H1 (cell line): Measurements from ENCODE around the gene SLC2A2. TPM values are rescaled to one million over a fixed set of nuclear protein-coding genes. Genes with fewer than 3 reads are reported as not detected.

Source experiments
- CTCF ChIA-PET: fragments of 300-600 bp; sonication (Branson Sonifier 250); formaldehyde crosslinking; loops from one replicate; lab custom pipeline; 2021; ENCODE audit not compliant: partially characterized antibody; lab: Charles Lee
- POLR2A ChIA-PET: fragments of 300-600 bp; sonication (Branson Sonifier 250); formaldehyde crosslinking; loops from one replicate; lab custom pipeline; 2021; ENCODE audit warnings: inconsistent platforms; ENCODE audit not compliant: partially characterized antibody; lab: Charles Lee
- DNase-seq, 2 experiments: peaks; one replicate each; pipeline versions ENCODE4 v3.0.0 to v3.0.0-alpha.2; 2010 to 2022; ENCODE audit warnings: low spot score in 2 of 2, low read depth in 1 of 2, mixed read lengths in 1 of 2
- FAIRE-seq: peaks from 2 replicates; lab custom pipeline; 2011; peaks lifted over from hg19 to GRCh38; lab: Jason Lieb, UNC
- H2AFZ ChIP-seq: 2 replicates; pipeline ENCODE4 v1.8.1; 2012; ENCODE audit warnings: low read length, inconsistent platforms
- H2AK5ac ChIP-seq: 2 replicates; pipeline ENCODE4 v1.6.1; 2013; ENCODE audit warnings: low read depth, low read length
- H2BK120ac ChIP-seq: replicated peaks from 2 replicates; pipeline ENCODE3; 2013; ENCODE audit warnings: low read depth, low read length, inconsistent platforms
- H2BK12ac ChIP-seq: 2 replicates; pipeline ENCODE4 v1.6.1; 2013; ENCODE audit warnings: low read depth, low read length
- H2BK15ac ChIP-seq: 2 replicates; pipeline ENCODE4 v1.6.1; 2013; ENCODE audit warnings: low read length
- H2BK20ac ChIP-seq: 2 replicates; pipeline ENCODE4 v1.6.1; 2013; ENCODE audit warnings: low read length
- H2BK5ac ChIP-seq: 2 replicates; pipeline ENCODE4 v1.6.1; 2013; ENCODE audit warnings: low read depth, low read length
- H3K14ac ChIP-seq: 2 replicates; pipeline ENCODE4 v1.6.1; 2013; ENCODE audit warnings: inconsistent platforms; ENCODE audit not compliant: insufficient read length
- H3K18ac ChIP-seq: 2 replicates; pipeline ENCODE4 v1.6.1; 2013; ENCODE audit warnings: low read length; ENCODE audit errors: extremely low read depth
- H3K23ac ChIP-seq: 2 replicates; pipeline ENCODE4 v1.6.1; 2013; ENCODE audit warnings: inconsistent platforms; ENCODE audit not compliant: insufficient read length
- H3K23me2 ChIP-seq: 2 replicates; pipeline ENCODE4 v1.6.1; 2013; ENCODE audit warnings: low read depth, low read length
- H3K27ac ChIP-seq: 2 replicates; pipeline ENCODE4 v1.6.1; 2011; ENCODE audit warnings: low read depth, low read length, inconsistent platforms
- H3K27me3 ChIP-seq, 4 experiments: replicated peaks in 1 of 4; 1 replicate in 1 of 4; 2 replicates in 3 of 4; pipeline versions ENCODE4 v1.6.1 to v1.8.1; 2011 to 2013; ENCODE audit warnings: low read length in 3 of 4, mild to moderate bottlenecking in 3 of 4, inconsistent platforms in 2 of 4, mixed read lengths in 2 of 4, moderate library complexity in 1 of 4; ENCODE audit not compliant: control insufficient read depth in 3 of 4, insufficient read depth in 3 of 4; ENCODE audit errors: extremely low read depth in 1 of 4
- H3K36me3 ChIP-seq, 4 experiments: 2 replicates each; pipeline versions ENCODE4 v1.6.1 to v1.8.1; 2011 to 2013; ENCODE audit warnings: mild to moderate bottlenecking in 4 of 4, low read length in 3 of 4, moderate library complexity in 2 of 4, control low read depth in 1 of 4, inconsistent platforms in 1 of 4; ENCODE audit not compliant: insufficient read depth in 4 of 4, control insufficient read depth in 2 of 4
- H3K4ac ChIP-seq: replicated peaks from 2 replicates; pipeline ENCODE3; 2013; ENCODE audit warnings: low read length, low read depth, mixed read lengths, inconsistent platforms; ENCODE audit not compliant: insufficient read length
- H3K4me1 ChIP-seq, 4 experiments: replicated peaks in 1 of 4; 1 replicate in 1 of 4; 2 replicates in 3 of 4; pipeline versions ENCODE4 v1.6.1 to v1.8.1; 2011 to 2013; ENCODE audit warnings: low read length in 3 of 4, inconsistent platforms in 2 of 4, mixed read lengths in 1 of 4; ENCODE audit not compliant: insufficient read depth in 4 of 4, control insufficient read depth in 3 of 4
- H3K4me2 ChIP-seq, 2 experiments: 2 replicates each; pipeline versions ENCODE4 v1.6.1 to v1.8.1; 2011 to 2013; ENCODE audit warnings: low read depth in 2 of 2, low read length in 2 of 2, control low read depth in 1 of 2, inconsistent platforms in 1 of 2, mild to moderate bottlenecking in 1 of 2; ENCODE audit not compliant: insufficient read depth in 1 of 2
- H3K4me3 ChIP-seq, 4 experiments: fragments of 200-600, 300-600 bp in 1 of 4; sonication (generic), shearing (Covaris generic), sonication (Bioruptor Twin) in 1 of 4; 2 replicates each; pipeline versions ENCODE4 v1.5.1 to v1.8.1; 2011 to 2016; ENCODE audit warnings: low read length in 4 of 4, low read depth in 3 of 4, control low read depth in 2 of 4, inconsistent platforms in 2 of 4, mild to moderate bottlenecking in 2 of 4, mixed read lengths in 1 of 4, moderate library complexity in 1 of 4; ENCODE audit not compliant: insufficient read depth in 2 of 4; ENCODE audit errors: extremely low read depth in 1 of 4
- H3K56ac ChIP-seq: replicated peaks from 2 replicates; pipeline ENCODE3; 2013; ENCODE audit warnings: low read depth, mild to moderate bottlenecking, mixed read lengths, low read length, inconsistent platforms; ENCODE audit not compliant: insufficient read length
- H3K79me1 ChIP-seq: 2 replicates; pipeline ENCODE4 v1.6.1; 2013; ENCODE audit warnings: low read depth, low read length, control low read depth
- H3K79me2 ChIP-seq, 2 experiments: 2 replicates each; pipeline versions ENCODE4 v1.6.1 to v1.8.1; 2012 to 2013; ENCODE audit warnings: low read length in 2 of 2, mild to moderate bottlenecking in 2 of 2, inconsistent platforms in 1 of 2; ENCODE audit not compliant: insufficient read depth in 2 of 2, control insufficient read depth in 1 of 2
- H3K9ac ChIP-seq, 4 experiments: replicated peaks in 1 of 4; 1 replicate in 1 of 4; 2 replicates in 3 of 4; pipeline versions ENCODE4 v1.6.1 to v1.8.1; 2011 to 2013; ENCODE audit warnings: low read depth in 3 of 4, low read length in 3 of 4, control low read depth in 2 of 4, mild to moderate bottlenecking in 2 of 4, moderate library complexity in 2 of 4, inconsistent platforms in 1 of 4; ENCODE audit errors: extremely low read depth in 1 of 4
- H3K9me3 ChIP-seq, 2 experiments: 2 replicates each; pipeline versions ENCODE4 v1.6.1 to v1.8.1; 2012 to 2013; ENCODE audit warnings: mild to moderate bottlenecking in 2 of 2, moderate library complexity in 2 of 2, control low read depth in 1 of 2, inconsistent platforms in 1 of 2, low read depth in 1 of 2, low read length in 1 of 2, mixed read lengths in 1 of 2; ENCODE audit not compliant: insufficient read depth in 2 of 2
- H4K20me1 ChIP-seq, 2 experiments: replicated peaks in 1 of 2; 2 replicates each; pipeline versions ENCODE3 to v1.8.1; 2011 to 2013; ENCODE audit warnings: inconsistent platforms in 2 of 2, low read length in 2 of 2, mild to moderate bottlenecking in 1 of 2; ENCODE audit not compliant: insufficient read depth in 2 of 2, control insufficient read depth in 1 of 2
- H4K5ac ChIP-seq: 2 replicates; pipeline ENCODE4 v1.6.1; 2013; ENCODE audit warnings: low read length, low read depth, mixed read lengths, inconsistent platforms; ENCODE audit not compliant: insufficient read length
- H4K8ac ChIP-seq: 2 replicates; pipeline ENCODE4 v1.8.0; 2013; ENCODE audit warnings: mild to moderate bottlenecking, moderate library complexity, low read length, inconsistent platforms; ENCODE audit not compliant: insufficient read depth; ENCODE audit errors: extremely low read depth
- H4K91ac ChIP-seq: replicated peaks from 2 replicates; pipeline ENCODE3; 2013; ENCODE audit warnings: low read length, mixed read lengths, inconsistent platforms; ENCODE audit not compliant: insufficient read length
- SIX5 ChIP-seq: IDR thresholded peaks from 2 replicates; pipeline ENCODE4 v1.6.1; 2011; ENCODE audit warnings: mild to moderate bottlenecking, low read depth, low read length
- WGBS, 2 experiments: shearing (Covaris generic) in 1 of 2; methylation state at CpG; one replicate each; pipeline versions ENCODE4 v1.1.6 to v1.1.7; 2013 to 2015; ENCODE audit warnings: low lambda C conversion rate in 2 of 2, mixed read lengths in 2 of 2, inconsistent platforms in 1 of 2, low coverage in 1 of 2, missing lambda C conversion rate in 1 of 2; ENCODE audit not compliant: insufficient replicate concordance in 2 of 2, insufficient coverage in 1 of 2, insufficient read length in 1 of 2; ENCODE audit errors: extremely low coverage in 1 of 2, missing lambda C conversion rate in 1 of 2; 5-methylcytosine and 5-hydroxymethylcytosine counted together
- polyA plus RNA-seq, 7 experiments: library from polyadenylated mRNA; depleted of rRNA in 3 of 7; stranded (reverse) in 5 of 7; unstranded in 2 of 7; fragments of >200 nt in 5 of 7; fragments of 200-250 nt in 2 of 7; gene quantifications; 1 replicate in 5 of 7; 2 replicates in 1 of 7; 4 replicates in 1 of 7; pipeline versions ENCODE4 v1.2.1 to v1.2.3, GENCODE V29; 2011 to 2013; ENCODE audit warnings: missing spikeins in 2 of 7, mixed read lengths in 2 of 7
- total RNA-seq: library from RNA; stranded (reverse); fragmentation: NEBNext Ultra II Directional; extraction: Animal tissue kit (Norgen Biotek cat#: 25700); gene quantifications from 2 replicates; pipeline ENCODE4 v1.2.1, GENCODE V29; 2021
- TF ChIP-seq, protein P1 (sequence below), 3 experiments: IDR thresholded peaks; 1 replicate in 2 of 3; 2 replicates in 1 of 3; pipeline versions ENCODE4 v1.5.1 to v1.6.1; 2011; ENCODE audit warnings: low read length in 3 of 3, mild to moderate bottlenecking in 3 of 3, inconsistent platforms in 2 of 3, low read depth in 1 of 3, moderate library complexity in 1 of 3; ENCODE audit not compliant: insufficient read depth in 1 of 3; ENCODE audit errors: control extremely low read depth in 1 of 3

The SLC2A2 gene
- total and polyA plus RNA-seq, 2 of the 8 experiments (the other 6 are each of a cell fraction or from before 2014, with no cell fraction given) = not detected

DNA sequence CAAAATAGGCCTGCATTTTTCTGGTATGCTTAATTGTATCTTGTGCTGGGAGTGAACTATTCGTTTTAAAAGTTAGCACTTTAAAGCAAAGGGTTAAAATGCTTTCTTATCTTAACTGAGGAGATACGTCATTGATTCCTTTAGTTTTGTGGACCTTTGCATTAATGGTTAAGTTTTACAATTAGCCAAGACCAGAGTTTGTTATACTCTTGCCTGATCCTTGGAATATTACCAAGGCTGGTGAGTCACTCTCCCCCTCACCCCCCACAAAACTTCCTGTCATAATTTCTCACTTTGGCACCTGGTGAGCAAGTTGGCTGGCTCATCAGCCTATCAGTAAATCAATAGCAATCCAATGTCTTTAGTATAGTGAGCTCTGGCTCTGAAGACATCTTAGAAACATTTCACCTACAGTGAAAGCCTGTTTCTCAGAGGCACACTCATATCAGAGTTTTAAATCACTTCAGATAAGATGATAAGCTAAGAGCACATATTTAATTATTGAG lies 26.7 kb downstream of the SLC2A2 start:
- Histone ChIP-seq H4K8ac (no peak overlapping the region), H3K14ac (no peak overlapping the region), H2AK5ac (no peak overlapping the region), H2BK15ac (no peak overlapping the region), H3K27ac (no peak overlapping the region), H3K36me3 (no peaks in the 10 kb centered on the region), H3K9ac (no peak overlapping the region), H2BK20ac (no peak overlapping the region), H3K4me2 (no peak overlapping the region), H3K4me1 (no peaks in the 10 kb centered on the region), H3K4ac (no peak overlapping the region), H3K23me2 (no peaks in the 10 kb centered on the region), H3K18ac (no peak overlapping the region), H3K56ac (no peak overlapping the region), H4K20me1 (no peaks in the 10 kb centered on the region), H2AFZ (no peak overlapping the region), H3K27me3 (no peaks in the 10 kb centered on the region), H3K79me1 (no peaks in the 10 kb centered on the region), H2BK120ac (no peak overlapping the region), H2BK12ac (no peak overlapping the region), H3K23ac (no peak overlapping the region), H3K79me2 (no peaks in the 10 kb centered on the region), H2BK5ac (no peak overlapping the region), H4K91ac (no peak overlapping the region), H3K9me3 (no peaks in the 10 kb centered on the region; a peak in 1 of 4 replicates), H3K4me3 (no peak overlapping the region), H4K5ac (no peak overlapping the region)
- TF ChIP-seq, protein P1, sequence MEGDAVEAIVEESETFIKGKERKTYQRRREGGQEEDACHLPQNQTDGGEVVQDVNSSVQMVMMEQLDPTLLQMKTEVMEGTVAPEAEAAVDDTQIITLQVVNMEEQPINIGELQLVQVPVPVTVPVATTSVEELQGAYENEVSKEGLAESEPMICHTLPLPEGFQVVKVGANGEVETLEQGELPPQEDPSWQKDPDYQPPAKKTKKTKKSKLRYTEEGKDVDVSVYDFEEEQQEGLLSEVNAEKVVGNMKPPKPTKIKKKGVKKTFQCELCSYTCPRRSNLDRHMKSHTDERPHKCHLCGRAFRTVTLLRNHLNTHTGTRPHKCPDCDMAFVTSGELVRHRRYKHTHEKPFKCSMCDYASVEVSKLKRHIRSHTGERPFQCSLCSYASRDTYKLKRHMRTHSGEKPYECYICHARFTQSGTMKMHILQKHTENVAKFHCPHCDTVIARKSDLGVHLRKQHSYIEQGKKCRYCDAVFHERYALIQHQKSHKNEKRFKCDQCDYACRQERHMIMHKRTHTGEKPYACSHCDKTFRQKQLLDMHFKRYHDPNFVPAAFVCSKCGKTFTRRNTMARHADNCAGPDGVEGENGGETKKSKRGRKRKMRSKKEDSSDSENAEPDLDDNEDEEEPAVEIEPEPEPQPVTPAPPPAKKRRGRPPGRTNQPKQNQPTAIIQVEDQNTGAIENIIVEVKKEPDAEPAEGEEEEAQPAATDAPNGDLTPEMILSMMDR (IDR thresholded peaks at IDR 0.05; ENCODE audit: control extremely low read depth in 1 of 3, insufficient read depth in 1 of 3, low read depth in 1 of 3, low read length in 3 of 3) = no peak
- TF ChIP-seq SIX5 = no peak
- DNase-seq (no peak), FAIRE-seq (no peak)
- POLR2A ChIA-PET = no interaction called here
- CTCF ChIA-PET = interaction anchor here (2.4 kb wide), 1 partner anchor 18 kb away, joined by 6 read pairs; no protein-coding TSS in a partner anchor
- WGBS, 2 experiments = 93% methylated on average over 2 of the region's 2 CpGs; no CpG with 5 or more reads in 1 of the 2 experiments
